ENCODE results near the gene PRRC2C.

DNA sequence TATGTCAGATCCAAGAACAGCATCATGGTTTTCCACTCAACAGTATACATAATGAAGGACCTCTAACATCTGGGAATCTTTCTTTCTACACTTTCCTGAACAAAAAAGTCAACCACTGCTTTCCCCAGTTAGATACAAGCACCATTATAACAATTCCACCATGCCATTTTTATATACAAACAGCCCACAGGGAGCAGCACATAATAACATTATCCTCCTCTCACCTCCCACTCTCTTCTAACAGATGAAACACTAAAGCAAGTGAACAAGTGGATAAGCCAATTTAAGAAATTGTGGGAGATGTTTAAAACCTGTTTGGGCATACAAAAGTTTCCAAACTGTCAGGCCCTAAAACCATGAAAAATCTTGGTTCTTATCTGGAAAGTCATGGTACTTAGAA lies 29.4 kb upstream of the PRRC2C start:
- TF ChIP-seq, protein P1, sequence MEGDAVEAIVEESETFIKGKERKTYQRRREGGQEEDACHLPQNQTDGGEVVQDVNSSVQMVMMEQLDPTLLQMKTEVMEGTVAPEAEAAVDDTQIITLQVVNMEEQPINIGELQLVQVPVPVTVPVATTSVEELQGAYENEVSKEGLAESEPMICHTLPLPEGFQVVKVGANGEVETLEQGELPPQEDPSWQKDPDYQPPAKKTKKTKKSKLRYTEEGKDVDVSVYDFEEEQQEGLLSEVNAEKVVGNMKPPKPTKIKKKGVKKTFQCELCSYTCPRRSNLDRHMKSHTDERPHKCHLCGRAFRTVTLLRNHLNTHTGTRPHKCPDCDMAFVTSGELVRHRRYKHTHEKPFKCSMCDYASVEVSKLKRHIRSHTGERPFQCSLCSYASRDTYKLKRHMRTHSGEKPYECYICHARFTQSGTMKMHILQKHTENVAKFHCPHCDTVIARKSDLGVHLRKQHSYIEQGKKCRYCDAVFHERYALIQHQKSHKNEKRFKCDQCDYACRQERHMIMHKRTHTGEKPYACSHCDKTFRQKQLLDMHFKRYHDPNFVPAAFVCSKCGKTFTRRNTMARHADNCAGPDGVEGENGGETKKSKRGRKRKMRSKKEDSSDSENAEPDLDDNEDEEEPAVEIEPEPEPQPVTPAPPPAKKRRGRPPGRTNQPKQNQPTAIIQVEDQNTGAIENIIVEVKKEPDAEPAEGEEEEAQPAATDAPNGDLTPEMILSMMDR (conservative IDR thresholded peaks at IDR 0.05), result no peak
- no peak for TF ChIP-seq EZH2 (IDR thresholded peaks at IDR 0.05; ENCODE audit: low read depth)

Data from PC-9 (cell line).